Measurements from ENCODE around the gene PROCR. TPM values are rescaled to one million over a fixed set of nuclear protein-coding genes. Genes with fewer than 3 reads are reported as not detected.

The PROCR gene
- total and polyA plus RNA-seq, 10 of the 15 experiments (the other 5 are each of a cell fraction or from before 2014, with no cell fraction given) = 0.12 to 0.78 (median 0.35) TPM; not detected in 2

- TF ChIP-seq POU2F2 (IDR thresholded peaks at IDR 0.05; ENCODE audit: borderline replicate concordance, low read depth, low read length) (no peak), NR2C1 (IDR thresholded peaks at IDR 0.05) (no peak)
These were observed 7.7 kb downstream of the PROCR start (continued) for GRCh38 chr20:35179292-35180212.

DNA sequence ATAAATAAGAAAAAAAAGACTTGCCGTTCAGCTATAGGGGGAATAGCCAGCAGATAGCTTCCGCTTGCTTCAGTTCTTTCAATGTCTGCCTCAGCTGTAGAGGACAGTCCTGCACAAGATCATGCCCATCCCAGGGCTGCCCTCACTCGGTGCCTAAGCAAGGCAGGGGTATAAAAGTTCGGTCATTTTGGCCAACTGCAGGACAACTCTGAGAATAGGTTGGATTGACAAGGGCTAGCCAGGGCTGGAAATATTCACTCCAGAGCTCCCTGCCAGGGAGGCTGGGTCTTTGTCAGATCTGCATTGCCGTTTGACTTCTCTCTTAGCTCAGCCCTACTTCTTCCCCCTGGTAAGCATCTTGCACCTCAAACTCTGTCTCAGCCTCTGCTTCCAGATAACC lies 8.4 kb downstream of the PROCR start:
- Histone ChIP-seq H3K4me1 (ENCODE audit: control insufficient read depth, insufficient read depth, low read length) (no peaks in the 10 kb centered on the region), H3K27ac (ENCODE audit: control insufficient read depth, insufficient read depth) (no peak overlapping the region), H3K27me3 (replicated peaks in 1 of 2; ENCODE audit: control insufficient read depth in 2 of 2, insufficient read depth in 2 of 2, low read length in 1 of 2) (no peaks in the 10 kb centered on the region), H3K4me2 (ENCODE audit: control insufficient read depth, insufficient read depth) (no peak overlapping the region), H3K36me3 (ENCODE audit: control insufficient read depth in 2 of 2, insufficient read depth in 2 of 2, low read length in 1 of 2) (no peaks in the 10 kb centered on the region), H3K9ac (ENCODE audit: control insufficient read depth, insufficient read depth, low read length) (no peak overlapping the region), H2AFZ (ENCODE audit: control insufficient read depth, low read depth, low read length) (no peak overlapping the region), H4K20me1 (ENCODE audit: control insufficient read depth, insufficient read depth) (no peaks in the 10 kb centered on the region), H3K9me3 (replicated peaks; ENCODE audit: control insufficient read depth, insufficient read depth, low read length) (no peaks in the 10 kb centered on the region), H3K4me3 (no peak overlapping the region), H3K79me2 (ENCODE audit: control insufficient read depth, insufficient read depth, low read length) (no peaks in the 10 kb centered on the region)
- ChIA-PET CTCF (interaction anchor here (0.5 to 1.4 kb wide), 2 partner anchors 11 to 24 kb away, joined by 3 to 4 read pairs; no protein-coding TSS in a partner anchor), POLR2A (interaction anchor here (0.6 kb wide), 1 partner anchor 13 kb away, joined by 3 read pairs; no protein-coding TSS in a partner anchor), RAD21 (ENCODE audit: unreplicated experiment) (no interaction called here), SMC1A (ENCODE audit: uncharacterized antibody, unreplicated experiment) (interaction anchor here (1.2 kb wide), 1 partner anchor 276 kb away, joined by 3 read pairs; no protein-coding TSS in a partner anchor)
- no peak for TF ChIP-seq HCFC1 (IDR thresholded peaks at IDR 0.05; ENCODE audit: low read length)
- no peak for TF ChIP-seq FOXK2 (IDR thresholded peaks at IDR 0.05)
- no peak for TF ChIP-seq MTA3 (IDR thresholded peaks at IDR 0.05; ENCODE audit: borderline replicate concordance, low read length)
- no peak for TF ChIP-seq PAX5 (IDR thresholded peaks at IDR 0.05; ENCODE audit: borderline replicate concordance, low read depth, low read length)
- no peak for TF ChIP-seq IKZF1 (conservative IDR thresholded peaks at IDR 0.05)
- no peak for TF ChIP-seq PBX3 (IDR thresholded peaks at IDR 0.05; ENCODE audit: insufficient replicate concordance, low read depth, low read length)
- TF ChIP-seq CBX5 (IDR thresholded peaks at IDR 0.05; ENCODE audit: low read depth) = no peak
- TF ChIP-seq BRCA1 (IDR thresholded peaks at IDR 0.05; ENCODE audit: low read depth, low read length) = no peak
- no peak for TF ChIP-seq NR2C1 (IDR thresholded peaks at IDR 0.05)
- no peak for TF ChIP-seq FOXM1 (IDR thresholded peaks at IDR 0.05; ENCODE audit: low read depth, low read length)
- TF ChIP-seq, protein P1, sequence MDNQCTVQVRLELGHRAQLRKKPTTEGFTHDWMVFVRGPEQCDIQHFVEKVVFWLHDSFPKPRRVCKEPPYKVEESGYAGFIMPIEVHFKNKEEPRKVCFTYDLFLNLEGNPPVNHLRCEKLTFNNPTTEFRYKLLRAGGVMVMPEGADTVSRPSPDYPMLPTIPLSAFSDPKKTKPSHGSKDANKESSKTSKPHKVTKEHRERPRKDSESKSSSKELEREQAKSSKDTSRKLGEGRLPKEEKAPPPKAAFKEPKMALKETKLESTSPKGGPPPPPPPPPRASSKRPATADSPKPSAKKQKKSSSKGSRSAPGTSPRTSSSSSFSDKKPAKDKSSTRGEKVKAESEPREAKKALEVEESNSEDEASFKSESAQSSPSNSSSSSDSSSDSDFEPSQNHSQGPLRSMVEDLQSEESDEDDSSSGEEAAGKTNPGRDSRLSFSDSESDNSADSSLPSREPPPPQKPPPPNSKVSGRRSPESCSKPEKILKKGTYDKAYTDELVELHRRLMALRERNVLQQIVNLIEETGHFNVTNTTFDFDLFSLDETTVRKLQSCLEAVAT (IDR thresholded peaks at IDR 0.05) = no peak
- TF ChIP-seq RFX5 (IDR thresholded peaks at IDR 0.05; ENCODE audit: low read depth, low read length) = no peak
- TF ChIP-seq, protein P2, sequence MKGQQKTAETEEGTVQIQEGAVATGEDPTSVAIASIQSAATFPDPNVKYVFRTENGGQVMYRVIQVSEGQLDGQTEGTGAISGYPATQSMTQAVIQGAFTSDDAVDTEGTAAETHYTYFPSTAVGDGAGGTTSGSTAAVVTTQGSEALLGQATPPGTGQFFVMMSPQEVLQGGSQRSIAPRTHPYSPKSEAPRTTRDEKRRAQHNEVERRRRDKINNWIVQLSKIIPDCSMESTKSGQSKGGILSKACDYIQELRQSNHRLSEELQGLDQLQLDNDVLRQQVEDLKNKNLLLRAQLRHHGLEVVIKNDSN (IDR thresholded peaks at IDR 0.05; ENCODE audit: borderline replicate concordance, extremely low read length, insufficient read depth, low read depth, low read length) = no peak
- TF ChIP-seq RCOR1 (conservative IDR thresholded peaks at IDR 0.05; ENCODE audit: low read depth, low read length) = no peak
- TF ChIP-seq, protein P3, sequence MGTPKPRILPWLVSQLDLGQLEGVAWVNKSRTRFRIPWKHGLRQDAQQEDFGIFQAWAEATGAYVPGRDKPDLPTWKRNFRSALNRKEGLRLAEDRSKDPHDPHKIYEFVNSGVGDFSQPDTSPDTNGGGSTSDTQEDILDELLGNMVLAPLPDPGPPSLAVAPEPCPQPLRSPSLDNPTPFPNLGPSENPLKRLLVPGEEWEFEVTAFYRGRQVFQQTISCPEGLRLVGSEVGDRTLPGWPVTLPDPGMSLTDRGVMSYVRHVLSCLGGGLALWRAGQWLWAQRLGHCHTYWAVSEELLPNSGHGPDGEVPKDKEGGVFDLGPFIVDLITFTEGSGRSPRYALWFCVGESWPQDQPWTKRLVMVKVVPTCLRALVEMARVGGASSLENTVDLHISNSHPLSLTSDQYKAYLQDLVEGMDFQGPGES (IDR thresholded peaks at IDR 0.05) = no peak
- TF ChIP-seq RAD51 (IDR thresholded peaks at IDR 0.05) = no peak
- in situ Hi-C loops (cut with MboI) (no loop called here), intact Hi-C loops (cut with micrococcal nuclease; ENCODE audit: unreplicated experiment) (no loop called here)
- no TSS peak for BruUV-seq (replicated peaks)
- no peak for DNase-seq (ENCODE audit: low read depth, low spot score)
- no peak for FAIRE-seq
- WGBS (ENCODE audit: insufficient coverage, insufficient replicate concordance, low lambda C conversion rate, missing lambda C conversion rate) = 75% methylated on average over 5 of the region's 5 CpGs
- no peak for ATAC-seq

All from GM12878 (cell line).